ENCODE results near the gene ESR1.
"Not testable (repeated sequence)": the region's sequence is repeated elsewhere in the genome, so short reads cannot be mapped to it uniquely, and the experiment has no call there.

Gene ESR1

DNA sequence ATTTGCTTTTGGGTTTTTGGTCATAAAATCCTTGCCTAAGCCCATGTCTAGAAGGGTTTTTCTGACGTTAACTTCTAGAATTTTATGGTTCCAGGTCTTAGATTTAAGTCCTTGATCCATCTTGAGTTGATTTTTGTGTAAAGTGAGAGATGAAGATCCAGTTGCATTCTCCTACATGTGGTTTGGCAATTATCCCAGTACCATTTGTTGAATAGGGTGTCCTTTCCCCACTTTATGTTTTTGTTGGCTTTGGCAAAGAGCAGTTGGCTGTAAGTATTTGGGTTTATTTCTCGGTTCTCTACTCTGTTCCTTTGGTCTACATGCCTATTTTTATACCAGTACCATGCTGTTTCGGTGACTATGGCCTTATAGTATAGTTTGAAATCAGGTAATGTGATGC, 86.9 kb downstream of the ESR1 start:
- not testable (repeated sequence) for DNase-seq (ENCODE audit: low read depth in 2 of 2)

GRCh38 chr6:151899221-151899620, 91.7 kb downstream of the ESR1 start:
- DNase-seq (ENCODE audit: low read depth in 2 of 2): not testable (repeated sequence)

DNA sequence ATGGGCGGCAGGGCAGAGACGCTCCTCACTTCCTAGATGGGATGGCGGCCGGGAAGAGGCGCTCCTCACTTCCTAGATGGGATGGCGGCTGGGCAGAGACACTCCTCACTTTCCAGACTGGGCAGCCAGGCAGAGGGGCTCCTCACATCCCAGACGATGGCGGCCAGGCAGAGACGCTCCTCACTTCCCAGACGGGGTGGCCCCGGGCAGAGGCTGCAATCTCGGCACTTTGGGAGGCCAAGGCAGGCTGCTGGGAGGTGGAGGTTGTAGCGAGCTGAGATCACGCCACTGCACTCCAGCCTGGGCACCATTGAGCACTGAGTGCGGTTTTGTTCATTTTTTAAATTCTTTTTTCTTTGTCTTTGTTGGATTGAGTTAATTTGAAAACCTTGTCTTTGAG, 92.3 kb downstream of the ESR1 start:
- not testable (repeated sequence) for DNase-seq (ENCODE audit: low read depth in 2 of 2)

DNA sequence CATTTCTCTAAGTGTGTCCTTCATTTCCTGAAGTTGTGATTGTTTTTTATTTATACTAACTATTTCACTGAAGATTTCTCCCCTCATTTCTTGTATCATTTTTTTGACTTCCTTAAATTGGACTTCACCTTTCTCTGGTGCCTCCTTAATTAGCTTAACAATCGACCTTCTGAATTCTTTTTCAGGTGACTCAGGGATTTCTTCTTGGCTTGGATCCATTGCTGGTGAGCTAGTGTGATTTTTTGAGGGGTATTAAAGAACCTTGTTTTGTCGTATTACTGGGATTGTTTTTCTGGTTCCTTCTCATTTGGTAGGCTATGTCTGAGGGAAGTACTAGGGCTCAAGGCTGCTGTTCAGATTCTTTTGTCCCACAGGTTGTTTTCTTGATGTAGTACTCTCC, 92.8 kb downstream of the ESR1 start:
- DNase-seq (ENCODE audit: low read depth in 2 of 2): no peak

- no peak for DNase-seq (ENCODE audit: low read depth in 2 of 2)
Measured at GRCh38 chr6:151901009-151901411, 93.5 kb downstream of the ESR1 start.

DNA sequence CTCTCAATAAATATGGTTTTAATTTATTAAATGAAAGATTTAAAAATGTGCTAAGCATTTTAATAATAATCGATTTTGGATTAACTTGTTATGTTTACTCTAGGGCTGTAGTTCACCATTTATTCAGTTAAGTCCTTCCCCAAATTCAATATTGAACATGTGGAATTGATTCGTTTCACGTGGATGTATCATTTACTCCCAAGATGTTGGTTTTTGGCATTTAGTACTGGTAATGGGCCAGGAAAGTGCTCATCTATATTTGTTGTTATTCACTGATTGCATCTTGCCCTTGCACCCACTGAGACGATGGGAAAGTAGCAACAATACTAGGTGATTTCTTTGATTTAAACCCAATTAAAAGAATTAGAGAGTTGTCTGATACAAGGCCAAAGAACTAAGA, 97.1 kb downstream of the ESR1 start:
- no peak for DNase-seq (ENCODE audit: low read depth in 2 of 2)

GRCh38 chr6:151905072-151905471, 97.6 kb downstream of the ESR1 start:
- DNase-seq (ENCODE audit: low read depth in 2 of 2): no peak

DNA sequence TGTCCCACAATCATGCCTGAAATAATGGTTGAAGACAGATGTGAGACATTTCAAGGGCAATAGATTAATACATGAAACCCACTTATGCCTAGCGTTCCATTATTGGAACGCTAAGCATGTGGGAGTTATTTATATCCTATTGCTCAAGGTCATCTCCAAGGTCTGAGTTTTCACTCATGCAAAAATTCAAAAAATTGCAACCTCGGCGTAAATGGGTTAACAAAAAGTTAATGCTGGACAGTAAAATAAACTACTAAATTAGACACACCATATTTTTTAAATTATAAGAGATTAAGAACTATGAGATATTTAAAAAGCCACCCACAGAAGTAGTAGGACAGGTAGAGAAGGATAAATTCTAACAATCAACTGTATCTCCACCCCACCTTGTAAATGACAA, 98.4 kb downstream of the ESR1 start:
- DNase-seq (ENCODE audit: low read depth in 2 of 2): no peak

DNA sequence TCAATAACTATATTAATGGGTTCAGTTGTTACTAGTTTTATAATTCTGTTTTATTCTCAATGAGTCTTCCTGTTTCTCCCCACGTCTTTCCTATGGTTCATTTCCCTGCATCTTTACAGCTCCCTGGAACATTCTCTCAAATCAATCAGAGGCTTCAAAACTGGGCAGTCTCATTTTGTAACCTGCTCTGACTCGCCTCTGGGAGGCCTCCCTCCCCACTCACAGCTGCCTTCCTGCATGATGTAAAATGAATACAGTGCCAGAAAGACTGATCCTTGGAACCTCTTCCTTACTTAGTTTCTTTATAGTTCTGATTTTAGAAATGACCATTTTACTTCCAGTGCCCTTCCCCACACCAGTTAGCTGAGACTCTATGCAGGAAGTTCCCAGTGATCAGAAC, 103.9 kb downstream of the ESR1 start:
- no peak for DNase-seq (ENCODE audit: low read depth in 2 of 2)

- DNase-seq (ENCODE audit: low read depth in 2 of 2): no peak
Measured at GRCh38 chr6:151914484-151914883, 107.0 kb downstream of the ESR1 start.

- DNase-seq (ENCODE audit: low read depth in 2 of 2): no peak
Measured at GRCh38 chr6:151916075-151916474, 108.6 kb downstream of the ESR1 start.

- DNase-seq (ENCODE audit: low read depth in 2 of 2): no peak
Measured at GRCh38 chr6:151916680-151917164, 109.2 kb downstream of the ESR1 start.

DNA sequence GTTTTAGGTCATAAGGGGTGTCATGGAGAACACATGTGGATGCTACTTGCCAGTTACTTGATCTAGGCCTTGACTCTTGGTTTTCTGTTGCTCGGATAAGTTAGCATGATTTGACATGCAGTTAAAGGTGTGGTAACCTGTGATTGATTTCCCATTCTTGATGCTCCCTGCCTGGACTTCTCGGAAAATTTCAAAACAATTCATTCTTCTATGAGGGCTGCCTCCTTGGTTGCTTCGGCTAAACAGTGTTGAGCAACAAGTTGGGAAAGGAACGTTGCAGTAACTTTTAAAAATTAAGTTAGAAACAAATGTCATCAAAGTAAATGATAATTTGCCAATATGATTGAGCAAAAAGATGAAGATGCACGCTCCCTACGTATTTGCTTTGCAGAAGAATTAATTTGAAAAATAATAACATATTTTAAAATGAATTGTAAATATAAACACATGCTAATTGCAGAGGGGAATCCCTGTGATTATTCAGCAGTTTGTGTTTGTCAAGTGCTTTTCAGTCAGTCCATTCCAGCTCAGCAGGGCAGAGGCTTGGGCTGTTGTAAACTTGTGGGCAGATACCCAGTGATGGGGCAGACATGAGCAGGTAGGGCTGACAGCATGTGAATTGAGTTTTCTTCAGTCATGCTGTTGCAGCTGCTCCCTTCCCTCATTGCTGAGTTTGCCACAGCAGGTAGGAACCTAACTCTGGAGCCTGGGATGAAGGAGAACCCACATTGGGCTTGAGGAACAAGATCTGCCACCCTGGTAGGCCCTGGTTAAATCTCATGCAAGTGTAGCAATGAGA, 110.2 kb downstream of the ESR1 start:
- no peak for DNase-seq (ENCODE audit: low read depth in 2 of 2)

DNA sequence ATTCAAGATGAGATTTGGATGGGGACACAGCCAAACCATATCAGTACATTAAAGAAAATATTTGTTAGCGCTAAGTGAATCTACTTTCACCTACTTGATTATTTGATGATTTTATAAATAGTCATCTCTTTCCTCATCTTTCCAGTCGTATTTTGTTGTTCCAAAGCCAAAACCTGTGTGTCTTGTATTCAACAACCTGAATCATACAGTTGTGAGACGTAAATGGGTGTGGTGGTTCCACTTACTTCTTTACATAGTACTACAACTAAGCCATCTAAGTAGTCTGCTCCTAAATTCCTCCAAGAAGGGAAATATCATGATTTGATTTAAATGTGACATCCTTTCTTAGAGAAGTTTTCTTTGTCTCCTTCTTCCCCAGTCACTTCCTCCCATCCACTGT, 132.8 kb downstream of the ESR1 start:
- DNase-seq (ENCODE audit: low read depth in 2 of 2): no peak

- DNase-seq (ENCODE audit: low read depth in 2 of 2): no peak
Measured at GRCh38 chr6:151948002-151948743, 140.7 kb downstream of the ESR1 start.

DNA sequence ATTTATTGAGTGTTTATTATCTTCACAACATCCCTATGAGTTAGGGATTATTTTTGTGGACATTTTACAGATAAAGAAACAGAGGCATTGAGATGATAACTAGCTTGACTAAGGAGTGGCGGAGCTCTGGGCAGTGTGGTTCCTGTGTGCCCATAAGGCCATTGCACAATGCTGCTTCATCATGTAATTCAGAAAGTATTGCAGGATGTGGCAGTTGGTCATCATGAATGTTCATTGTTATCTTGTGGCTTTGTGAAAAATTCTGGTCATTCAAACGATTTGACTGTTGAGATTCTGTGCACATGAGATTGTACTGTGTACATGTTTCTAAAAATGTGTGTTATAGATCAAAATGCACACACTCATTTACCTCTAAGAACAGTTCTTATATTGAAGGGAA, 150.8 kb downstream of the ESR1 start:
- DNase-seq (ENCODE audit: low read depth in 2 of 2): no peak

- no peak for DNase-seq (ENCODE audit: low read depth in 2 of 2)
Measured at GRCh38 chr6:151959086-151959485, 151.6 kb downstream of the ESR1 start.

DNA sequence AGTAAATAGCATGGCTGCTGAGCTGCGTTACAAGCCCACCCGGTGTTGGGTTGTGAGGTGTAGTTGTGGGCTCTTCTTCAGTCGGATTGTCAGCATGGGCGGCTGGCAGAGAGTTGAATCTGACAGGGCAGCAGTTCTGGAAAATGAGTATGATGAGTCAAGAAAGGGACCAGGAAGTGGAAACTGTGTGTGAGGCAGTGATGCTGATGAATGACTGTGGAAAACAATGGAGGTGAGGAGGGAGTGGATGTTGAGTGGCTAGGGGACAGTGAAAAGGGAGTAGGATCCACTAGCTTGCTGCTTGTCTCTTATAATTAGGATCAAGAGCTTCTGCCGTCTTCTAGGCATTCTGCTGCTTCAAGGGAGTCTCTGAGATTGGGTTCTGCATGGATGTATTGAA, 154.3 kb downstream of the ESR1 start:
- no peak for DNase-seq (ENCODE audit: low read depth in 2 of 2)

- no peak for DNase-seq (ENCODE audit: low read depth in 2 of 2)
Measured at GRCh38 chr6:151962246-151962846, 154.9 kb downstream of the ESR1 start.

DNA sequence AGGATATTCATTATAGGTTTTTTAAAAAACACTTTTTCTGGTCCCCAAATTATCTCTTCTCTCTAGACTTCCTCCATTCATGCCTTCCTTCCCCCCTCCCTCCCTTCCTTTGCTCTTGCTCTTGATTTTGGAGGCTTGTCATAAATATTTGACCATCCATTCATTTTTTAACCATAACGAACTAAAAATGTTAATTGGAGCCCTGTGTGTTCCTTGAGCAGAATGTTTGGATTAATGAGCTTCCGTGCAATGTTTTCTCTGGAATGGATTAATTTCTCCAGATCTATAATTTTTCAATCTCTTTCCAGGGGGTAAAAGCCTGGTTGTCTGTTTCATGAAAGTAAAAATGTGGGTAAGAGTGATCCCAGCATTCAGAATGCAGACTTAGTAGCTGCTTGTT, 155.5 kb downstream of the ESR1 start:
- DNase-seq (ENCODE audit: low read depth in 2 of 2): no peak

GRCh38 chr6:151964412-151964811, 156.9 kb downstream of the ESR1 start:
- DNase-seq (ENCODE audit: low read depth in 2 of 2): not testable (repeated sequence)

- DNase-seq (ENCODE audit: low read depth in 2 of 2): no peak
Measured at GRCh38 chr6:151974061-151974617, 166.7 kb downstream of the ESR1 start.

Measured in stimulated activated CD8-positive, alpha-beta memory T cell treated with anti-CD3 and anti-CD28 coated beads, Interleukin-2, amount 100 ng/mL, for 48 hours (primary cell).